ENCODE results near the gene CLEC20A.

DNA sequence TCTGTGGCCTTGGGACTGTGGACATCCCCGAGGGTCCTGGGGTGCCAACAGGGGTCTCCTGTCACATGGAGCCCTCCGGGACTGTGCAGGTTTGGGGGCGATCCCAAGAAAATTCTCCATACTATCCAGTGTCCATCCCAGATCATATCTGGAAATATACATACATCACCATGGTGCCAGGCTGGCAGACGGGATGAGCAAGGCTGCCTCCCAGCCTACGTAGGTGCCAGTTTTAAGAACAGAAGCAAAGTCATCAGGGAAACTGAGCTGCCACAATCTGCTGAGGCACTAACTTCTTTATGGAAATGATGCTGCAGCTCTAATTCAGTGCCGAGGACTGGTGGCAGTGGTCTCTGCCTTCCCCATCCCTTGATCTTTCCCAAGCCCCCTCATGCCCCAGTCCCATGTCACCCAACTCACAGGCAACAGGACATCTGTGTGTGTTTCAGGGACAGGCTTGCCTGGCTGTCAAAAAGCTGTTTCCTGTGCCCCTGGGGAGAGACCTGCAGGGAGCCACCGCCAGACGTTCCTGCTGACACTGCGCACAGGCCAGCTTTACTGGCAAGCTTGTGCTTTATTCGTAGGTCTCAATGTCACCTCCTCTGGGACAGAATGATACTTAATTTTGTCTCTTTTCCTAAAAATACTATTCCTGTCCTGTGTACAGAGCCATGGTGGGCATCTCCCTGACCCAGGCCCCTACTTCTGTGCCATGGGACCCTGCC lies 31.6 kb upstream of the CLEC20A start:
- no peak for TF ChIP-seq EZH2 (IDR thresholded peaks at IDR 0.05; ENCODE audit: borderline replicate concordance)
- no peak for TF ChIP-seq EZH2phosphoT487 (IDR thresholded peaks at IDR 0.05; ENCODE audit: low read depth, severe bottlenecking, unreplicated experiment)
- TF ChIP-seq, protein P1, sequence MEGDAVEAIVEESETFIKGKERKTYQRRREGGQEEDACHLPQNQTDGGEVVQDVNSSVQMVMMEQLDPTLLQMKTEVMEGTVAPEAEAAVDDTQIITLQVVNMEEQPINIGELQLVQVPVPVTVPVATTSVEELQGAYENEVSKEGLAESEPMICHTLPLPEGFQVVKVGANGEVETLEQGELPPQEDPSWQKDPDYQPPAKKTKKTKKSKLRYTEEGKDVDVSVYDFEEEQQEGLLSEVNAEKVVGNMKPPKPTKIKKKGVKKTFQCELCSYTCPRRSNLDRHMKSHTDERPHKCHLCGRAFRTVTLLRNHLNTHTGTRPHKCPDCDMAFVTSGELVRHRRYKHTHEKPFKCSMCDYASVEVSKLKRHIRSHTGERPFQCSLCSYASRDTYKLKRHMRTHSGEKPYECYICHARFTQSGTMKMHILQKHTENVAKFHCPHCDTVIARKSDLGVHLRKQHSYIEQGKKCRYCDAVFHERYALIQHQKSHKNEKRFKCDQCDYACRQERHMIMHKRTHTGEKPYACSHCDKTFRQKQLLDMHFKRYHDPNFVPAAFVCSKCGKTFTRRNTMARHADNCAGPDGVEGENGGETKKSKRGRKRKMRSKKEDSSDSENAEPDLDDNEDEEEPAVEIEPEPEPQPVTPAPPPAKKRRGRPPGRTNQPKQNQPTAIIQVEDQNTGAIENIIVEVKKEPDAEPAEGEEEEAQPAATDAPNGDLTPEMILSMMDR (IDR thresholded peaks at IDR 0.05; ENCODE audit: poor library complexity): no peak

All from hepatocyte (in vitro differentiated cells).